ENCODE measurements around the gene EFNB3.
A peak's percentile ranks its signal among the peaks of the same experiment; 100 is the strongest.

Gene EFNB3

GRCh38 chr17:7700510-7700909 is 4.5 kb upstream of the EFNB3 start:
- no peak for DNase-seq (ENCODE audit: low spot score)

DNA sequence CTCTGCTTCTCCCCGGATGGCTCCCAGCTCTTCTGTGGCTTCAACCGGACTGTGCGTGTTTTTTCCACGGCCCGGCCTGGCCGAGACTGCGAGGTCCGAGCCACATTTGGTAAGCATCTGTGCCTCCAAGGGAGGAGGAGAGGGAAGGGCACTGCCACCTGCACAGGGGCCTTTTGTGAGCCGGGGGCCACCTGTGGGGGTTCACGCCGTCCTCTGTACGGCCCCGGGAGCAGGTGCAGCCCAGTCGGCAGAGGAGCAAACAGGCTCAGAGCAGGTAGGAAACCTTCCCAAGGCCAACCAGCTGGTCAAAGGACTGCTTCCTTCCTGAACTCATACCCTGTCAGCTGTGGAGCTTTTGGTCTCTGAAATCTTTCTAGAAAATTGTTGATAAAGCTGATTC is 3.3 kb upstream of the EFNB3 start:
- no peak for DNase-seq (ENCODE audit: low spot score)

DNA sequence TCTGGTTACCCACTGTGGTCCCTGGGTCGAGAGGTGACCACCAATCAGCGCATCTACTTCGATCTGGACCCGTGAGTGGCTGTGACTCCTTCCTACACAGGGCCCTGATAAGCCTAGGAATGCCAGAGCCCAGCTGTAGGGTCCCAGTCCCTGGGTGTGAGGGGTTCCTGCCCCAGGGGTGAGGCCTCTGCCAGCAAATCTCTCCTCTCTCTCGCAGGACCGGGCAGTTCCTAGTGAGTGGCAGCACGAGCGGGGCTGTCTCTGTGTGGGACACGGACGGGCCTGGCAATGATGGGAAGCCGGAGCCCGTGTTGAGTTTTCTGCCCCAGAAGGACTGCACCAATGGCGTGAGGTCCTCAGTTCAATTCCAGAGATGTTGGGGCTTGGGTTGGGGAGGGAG is 2.2 kb upstream of the EFNB3 start:
- DNase-seq (ENCODE audit: low spot score): no peak

- DNase-seq (ENCODE audit: low spot score): peak; percentile 76
Measured at GRCh38 chr17:7703584-7704479, 1.2 kb upstream of the EFNB3 start.

DNA sequence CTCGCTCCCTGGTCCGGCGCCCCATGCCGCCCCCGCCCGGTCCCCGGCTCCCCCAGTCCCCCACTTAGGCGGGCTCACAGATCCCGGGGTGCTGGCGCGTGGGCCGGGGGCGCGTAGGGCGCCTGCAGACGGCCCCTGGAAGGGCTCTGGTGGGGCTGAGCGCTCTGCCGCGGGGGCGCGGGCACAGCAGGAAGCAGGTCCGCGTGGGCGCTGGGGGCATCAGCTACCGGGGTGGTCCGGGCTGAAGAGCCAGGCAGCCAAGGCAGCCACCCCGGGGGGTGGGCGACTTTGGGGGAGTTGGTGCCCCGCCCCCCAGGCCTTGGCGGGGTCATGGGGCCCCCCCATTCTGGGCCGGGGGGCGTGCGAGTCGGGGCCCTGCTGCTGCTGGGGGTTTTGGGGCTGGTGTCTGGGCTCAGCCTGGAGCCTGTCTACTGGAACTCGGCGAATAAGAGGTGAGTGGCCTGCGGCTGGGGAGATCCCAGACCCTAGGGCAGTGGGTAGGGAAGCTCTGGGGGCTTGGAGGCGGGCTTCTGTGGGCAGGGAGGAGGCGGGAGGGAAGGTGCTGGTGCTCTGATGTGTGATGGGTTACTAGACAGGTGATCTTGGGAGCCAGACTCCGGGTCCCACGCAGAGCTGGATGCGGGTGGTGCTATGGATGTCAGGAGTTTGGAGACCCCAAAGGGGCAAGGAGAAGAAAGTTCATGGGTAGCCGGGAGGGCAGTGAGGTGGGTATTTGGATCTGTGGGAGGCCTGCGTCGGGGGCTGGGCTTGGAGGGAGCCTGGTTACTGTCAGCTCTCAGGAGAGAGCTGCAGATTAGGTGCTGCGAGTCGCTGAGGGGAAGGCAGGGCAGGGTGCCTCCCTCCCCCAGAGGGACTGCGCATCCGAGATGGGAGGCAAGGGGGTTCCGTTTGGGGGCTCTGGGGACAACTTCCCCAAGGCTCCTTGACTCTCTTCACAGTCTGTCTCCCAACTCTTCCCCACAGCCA is 560 bp downstream of the EFNB3 start:
- DNase-seq (ENCODE audit: low spot score): no peak

DNA sequence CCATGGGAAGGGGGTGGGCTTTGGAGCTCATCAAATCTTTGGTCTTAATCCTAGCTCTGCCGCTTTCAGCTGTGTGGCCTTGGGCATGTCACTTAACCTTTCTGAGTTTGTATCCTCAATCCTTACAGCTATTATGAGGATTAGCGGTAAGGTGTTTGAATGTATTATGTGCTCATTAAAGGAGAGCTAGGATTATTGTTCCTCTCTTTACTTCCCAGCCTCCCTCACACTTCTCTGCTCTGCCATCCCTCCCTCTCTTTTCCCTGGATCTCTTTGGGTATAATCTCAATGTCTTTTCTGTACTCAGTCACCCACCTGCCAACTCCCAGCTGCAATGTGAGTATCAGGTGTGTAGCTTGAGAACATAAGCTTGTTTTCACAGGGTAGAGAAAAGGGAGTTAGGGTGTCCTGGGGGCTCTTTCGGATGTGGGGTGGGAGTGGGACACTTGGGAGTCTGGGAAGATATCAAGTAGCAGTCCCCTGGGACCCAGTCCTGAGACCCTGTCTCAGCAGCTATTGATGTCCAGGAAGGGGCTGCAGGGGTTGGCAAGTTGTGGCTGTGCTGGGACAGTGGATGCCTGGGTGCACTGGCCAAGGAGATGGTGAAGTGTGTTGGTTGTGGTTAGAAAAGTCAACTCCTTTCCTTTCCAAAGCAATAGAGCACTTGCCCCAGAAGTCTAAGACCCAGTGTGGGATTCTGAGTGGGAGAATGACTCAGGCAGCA is 1.8 kb downstream of the EFNB3 start:
- DNase-seq (ENCODE audit: low spot score): no peak

- DNase-seq (ENCODE audit: low spot score): no peak
Measured at GRCh38 chr17:7707446-7707845, 2.4 kb downstream of the EFNB3 start.

DNA sequence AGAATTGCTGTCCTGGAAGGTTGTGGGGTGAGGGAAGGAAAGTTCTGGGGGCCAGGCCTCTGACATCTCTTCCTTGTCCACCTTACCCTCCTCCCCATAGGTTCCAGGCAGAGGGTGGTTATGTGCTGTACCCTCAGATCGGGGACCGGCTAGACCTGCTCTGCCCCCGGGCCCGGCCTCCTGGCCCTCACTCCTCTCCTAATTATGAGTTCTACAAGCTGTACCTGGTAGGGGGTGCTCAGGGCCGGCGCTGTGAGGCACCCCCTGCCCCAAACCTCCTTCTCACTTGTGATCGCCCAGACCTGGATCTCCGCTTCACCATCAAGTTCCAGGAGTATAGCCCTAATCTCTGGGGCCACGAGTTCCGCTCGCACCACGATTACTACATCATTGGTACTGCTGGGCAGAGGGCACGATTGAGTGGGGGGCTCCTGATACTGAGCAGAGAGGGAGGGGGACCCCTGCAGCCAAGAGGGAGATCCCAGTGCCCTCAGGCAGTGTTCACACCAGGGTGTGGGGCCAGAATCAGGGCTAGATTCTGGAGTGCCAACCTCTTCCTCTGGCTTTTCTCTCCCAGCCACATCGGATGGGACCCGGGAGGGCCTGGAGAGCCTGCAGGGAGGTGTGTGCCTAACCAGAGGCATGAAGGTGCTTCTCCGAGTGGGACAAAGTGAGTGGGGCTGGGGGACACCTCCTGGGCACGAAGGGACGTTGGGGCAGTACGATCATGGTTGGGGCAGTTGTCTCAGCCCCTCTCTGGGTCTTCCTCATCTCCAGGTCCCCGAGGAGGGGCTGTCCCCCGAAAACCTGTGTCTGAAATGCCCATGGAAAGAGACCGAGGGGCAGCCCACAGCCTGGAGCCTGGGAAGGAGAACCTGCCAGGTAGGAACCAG is 3.1 kb downstream of the EFNB3 start:
- no peak for DNase-seq (ENCODE audit: low spot score)

DNA sequence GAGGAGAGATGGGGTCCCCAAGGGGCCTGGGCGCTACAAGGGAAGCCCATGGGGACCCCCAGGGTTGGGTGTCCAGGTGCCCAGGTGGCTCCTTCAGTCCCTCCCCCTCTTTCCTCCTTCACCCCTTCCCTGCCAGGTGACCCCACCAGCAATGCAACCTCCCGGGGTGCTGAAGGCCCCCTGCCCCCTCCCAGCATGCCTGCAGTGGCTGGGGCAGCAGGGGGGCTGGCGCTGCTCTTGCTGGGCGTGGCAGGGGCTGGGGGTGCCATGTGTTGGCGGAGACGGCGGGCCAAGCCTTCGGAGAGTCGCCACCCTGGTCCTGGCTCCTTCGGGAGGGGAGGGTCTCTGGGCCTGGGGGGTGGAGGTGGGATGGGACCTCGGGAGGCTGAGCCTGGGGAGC is 4.0 kb downstream of the EFNB3 start:
- DNase-seq (ENCODE audit: low spot score): no peak

DNA sequence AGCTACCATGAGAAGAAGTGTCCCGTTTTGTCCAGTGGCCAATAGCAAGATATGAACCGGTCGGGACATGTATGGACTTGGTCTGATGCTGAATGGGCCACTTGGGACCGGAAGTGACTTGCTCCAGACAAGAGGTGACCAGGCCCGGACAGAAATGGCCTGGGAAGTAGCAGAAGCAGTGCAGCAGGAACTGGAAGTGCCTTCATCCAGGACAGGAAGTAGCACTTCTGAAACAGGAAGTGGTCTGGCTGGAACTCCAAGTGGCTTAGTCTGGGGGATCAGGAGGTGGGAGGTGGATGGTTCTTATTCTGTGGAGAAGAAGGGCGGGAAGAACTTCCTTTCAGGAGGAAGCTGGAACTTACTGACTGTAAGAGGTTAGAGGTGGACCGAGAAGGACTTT is 5.3 kb downstream of the EFNB3 start:
- no peak for DNase-seq (ENCODE audit: low spot score)

DNA sequence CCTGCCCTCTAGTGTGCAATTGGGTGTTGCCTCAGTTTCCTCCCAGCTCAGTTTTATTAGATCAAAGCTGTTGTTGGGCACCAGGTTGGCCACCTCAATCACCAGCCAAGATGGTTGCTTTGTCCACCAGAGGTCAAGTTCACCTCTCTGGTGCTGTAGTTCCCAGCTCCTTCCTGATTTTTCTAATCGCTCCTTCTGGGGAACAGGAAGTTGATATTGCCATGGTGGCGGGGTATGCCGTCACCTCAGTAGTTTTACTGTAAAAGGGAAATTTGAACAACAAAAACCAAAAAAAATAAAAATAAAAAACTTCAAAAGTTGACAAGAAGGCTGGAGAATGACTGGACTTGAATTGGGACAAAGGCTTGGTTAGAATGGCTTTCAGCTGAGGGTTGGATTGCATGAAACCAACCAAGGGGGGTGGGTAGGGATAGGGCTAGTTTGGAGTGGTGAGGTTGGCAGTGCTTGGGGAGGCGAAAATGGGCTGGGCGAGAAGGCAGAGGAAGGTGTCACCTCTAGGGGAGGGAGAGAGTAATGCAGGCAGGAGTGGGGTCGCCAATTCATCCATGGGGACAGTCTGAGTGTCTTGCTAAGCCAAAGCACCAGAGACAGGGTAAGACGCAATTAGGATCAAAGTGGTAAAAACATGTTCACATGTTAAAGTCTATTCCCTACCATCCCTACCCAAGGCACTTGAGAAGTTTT is 6.2 kb downstream of the EFNB3 start:
- DNase-seq (ENCODE audit: low spot score): no peak

DNA sequence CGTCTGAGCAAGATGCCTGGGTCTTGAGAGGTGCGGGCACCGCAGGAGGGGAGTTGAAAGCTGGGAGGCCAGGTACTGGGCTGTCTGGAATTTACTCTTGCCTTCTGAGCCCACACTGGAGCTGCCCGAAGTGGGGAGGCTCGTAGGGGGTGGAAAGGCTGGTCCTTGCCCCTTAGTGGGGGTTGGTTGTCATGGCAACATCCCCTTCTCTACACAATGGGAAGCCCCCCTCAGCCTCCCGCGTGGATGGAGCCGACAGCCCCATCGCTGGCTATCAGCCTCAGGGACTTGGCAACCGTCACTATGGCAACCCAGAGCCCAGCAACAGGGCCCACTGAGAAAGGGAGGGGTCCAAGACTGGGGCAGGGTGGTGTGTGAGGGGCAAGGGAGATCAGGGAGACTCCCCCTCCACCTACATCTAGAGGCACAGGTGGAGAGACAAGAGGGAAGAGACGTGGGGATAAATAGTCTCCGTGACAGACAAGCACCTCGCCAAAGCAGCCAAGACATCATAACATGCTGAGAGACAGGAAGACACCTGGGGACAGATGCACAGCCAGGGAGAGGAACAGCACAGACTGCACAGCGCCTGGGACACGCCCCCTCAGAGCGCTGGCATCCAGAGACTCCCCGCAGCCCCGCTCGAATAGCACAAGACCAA is 7.2 kb downstream of the EFNB3 start:
- DNase-seq (ENCODE audit: low spot score): no peak

DNA sequence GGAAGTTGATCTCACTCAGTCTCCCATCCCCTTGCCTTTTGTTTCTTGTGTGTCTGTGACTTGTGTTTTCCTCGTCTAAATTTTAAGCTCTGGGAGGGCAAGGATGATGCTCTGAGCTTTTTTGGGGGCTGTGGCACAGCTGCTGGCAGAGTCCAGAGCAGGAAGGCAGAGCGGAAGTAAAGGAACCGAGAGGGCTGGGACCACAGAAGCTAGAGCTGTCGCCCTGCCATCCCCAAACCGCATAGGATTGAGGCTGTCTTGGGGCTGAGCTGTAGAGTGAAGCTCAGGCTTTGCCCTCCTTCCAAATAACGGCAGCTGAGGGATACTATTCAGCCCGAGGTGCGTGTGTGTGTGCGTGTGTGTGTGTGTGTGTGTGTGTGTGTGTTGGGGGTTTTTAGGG is 8.8 kb downstream of the EFNB3 start:
- DNase-seq (ENCODE audit: low spot score): no peak

DNA sequence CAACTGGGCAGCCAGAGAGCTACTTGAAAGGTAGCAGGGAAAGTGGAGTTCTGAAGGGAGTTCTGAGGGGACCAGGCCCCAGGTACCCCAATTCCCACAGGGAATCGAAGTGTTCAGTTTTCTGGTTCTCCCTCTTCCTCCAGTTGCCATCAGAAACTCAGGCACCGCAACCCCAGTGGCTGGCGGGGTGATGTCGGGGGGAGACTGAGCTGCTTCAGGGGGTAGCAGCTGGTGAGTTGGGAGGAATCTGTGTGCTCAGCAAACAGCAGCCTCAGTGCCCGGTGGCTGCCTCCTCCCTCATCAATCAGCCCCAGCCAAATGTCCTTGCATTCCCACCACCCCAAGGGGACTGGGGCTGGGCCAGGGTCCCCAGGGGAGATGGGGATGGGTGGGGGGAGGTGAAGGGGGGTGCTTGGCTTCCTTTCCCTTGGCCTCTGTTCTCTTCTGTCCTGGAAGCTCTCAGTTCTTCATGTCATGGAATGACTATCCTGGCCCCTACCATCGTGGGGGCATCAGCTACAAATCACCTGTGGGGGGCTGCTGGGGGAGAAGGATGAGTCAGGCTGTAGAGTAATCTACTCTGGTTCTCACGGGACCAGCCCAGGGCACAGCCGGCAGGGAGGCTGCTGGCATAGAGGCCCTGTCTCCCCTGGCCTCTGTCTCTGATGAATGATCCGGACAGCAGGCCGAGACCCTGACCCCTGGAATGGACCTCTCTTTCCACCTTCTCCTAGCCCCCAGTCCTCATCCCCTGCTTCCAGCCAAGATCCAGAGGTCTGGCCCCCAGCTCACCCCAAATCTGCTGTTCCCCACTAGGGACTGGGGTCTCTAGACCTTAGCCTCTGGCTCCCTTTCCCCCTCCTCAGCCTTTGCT is 10.0 kb downstream of the EFNB3 start:
- no peak for DNase-seq (ENCODE audit: low spot score)

DNA sequence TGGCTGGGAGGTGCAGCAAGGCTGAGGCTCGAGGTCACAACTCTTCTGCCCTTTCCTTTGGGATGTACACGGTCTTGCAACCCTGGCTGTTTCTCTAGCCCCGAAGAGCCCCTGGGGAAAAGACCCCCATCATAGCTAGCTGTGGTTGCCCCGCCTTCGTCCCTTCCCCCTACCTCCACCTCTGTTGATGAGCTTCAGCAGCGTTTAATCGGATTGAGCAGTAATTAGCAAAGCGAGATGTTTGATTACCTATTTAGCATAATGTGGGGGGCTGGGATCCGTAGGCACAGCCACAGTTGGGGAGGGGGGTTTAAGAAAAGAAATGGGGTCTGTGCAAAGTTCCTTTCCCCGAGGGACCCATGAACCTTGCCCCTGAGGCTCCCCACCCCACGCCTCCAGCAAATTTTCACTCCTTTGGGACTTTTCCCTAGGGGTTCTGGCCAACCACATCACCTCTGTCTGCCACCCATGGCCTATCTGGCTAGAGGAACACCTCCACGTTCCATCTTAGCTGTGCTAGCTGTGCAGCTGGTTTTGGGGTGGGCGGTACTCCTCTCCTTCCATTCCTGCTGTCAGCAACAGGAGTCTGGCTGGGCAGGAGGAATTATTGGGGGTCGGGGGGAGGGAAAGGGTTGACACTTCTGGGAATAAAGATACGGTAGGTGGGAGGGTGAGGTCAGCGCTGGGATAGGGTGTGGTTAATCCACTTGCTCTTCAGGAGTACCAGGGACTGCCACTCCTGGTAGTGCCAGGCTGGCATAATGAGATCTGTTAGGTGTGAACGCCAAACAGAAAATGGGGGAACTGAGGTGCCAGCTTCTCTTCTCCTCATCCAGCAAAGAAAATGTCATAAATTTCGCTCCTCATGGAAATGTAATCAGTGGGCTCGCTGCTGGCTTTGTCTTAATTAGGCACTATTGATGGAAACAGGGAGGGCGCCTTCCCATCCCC is 11.2 kb downstream of the EFNB3 start:
- no peak for DNase-seq (ENCODE audit: low spot score)

- DNase-seq (ENCODE audit: low spot score): peak; percentile 88
Measured at GRCh38 chr17:7716901-7717755, 12.1 kb downstream of the EFNB3 start, which contains the start of gene DNAH2. TSS of gene DNAH2 (plus strand) at chr17:7717744. CDS start at chr17:7719735, 1,991 bp downstream.
